NCI-H2029 (cell line): Measurements from ENCODE around the gene PTPRO.

ENCODE experiments used
- DNase-seq: peaks from one replicate; lab custom pipeline; 2025; lab: John Stamatoyannopoulos, UW

The PTPRO gene

DNA sequence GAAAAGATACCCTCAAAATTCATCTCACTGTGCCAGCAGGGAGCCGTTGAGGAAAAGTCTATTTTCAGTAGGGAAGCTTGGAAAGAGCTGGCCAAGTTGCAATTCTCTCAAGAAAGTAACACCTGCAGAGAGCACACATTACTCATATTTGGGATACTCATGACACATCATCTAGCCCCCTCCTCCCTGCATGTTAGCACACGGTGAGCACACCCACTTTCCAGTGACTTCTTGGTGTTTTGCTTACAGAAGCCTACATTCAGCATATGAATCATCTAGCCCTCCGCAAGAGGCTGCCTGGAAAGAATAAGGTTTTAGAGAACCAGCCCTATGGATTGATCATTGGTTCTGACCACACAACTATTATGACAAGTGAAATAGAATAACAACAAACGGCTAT lies 124.5 kb downstream of the PTPRO start:
- DNase-seq = no peak

- DNase-seq = no peak
Measured at GRCh38 chr12:15453613-15454012, 131.3 kb downstream of the PTPRO start.

GRCh38 chr12:15458008-15458407 lies 135.7 kb downstream of the PTPRO start:
- DNase-seq = no peak

GRCh38 chr12:15468911-15469310 lies 146.6 kb downstream of the PTPRO start:
- no peak for DNase-seq

- DNase-seq = no peak
Measured at GRCh38 chr12:15469356-15469755, 147.0 kb downstream of the PTPRO start.

DNA sequence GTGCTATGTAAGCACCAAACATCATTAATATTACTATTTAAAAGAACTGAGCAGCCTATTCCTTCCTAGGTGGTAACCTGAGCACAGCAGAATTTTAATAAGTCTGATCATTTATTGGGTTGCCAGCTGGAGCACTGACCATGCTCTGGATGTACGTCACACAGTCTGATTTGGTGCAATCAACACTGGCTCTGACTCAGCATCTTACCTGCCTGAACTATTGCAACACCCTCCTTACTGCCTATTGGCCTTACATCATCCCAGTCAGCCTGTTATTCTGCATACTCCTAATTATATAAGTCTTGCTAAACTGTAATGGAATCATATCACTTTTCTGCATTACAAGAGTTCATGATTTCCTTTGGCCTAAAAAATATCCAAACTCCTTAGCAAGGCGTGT lies 149.7 kb downstream of the PTPRO start:
- no peak for DNase-seq

DNA sequence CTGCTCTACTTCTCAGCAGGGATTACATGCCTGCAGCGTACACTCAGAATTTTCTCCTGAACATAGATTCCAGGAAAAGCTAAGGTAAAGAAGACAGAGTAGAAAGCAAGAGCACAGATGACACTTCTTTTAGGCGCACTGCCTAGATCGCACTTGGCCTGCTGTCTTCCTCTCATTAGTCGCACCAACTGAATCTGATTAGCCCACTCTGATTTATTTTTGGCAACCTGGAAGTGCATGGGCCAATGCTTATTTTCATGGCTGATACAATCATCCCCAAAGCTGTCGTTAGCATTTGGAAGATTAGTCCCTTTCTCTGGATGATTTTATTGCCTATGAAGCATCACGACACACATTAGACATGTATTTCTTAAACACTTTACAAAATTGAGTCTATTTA lies 152.5 kb downstream of the PTPRO start:
- DNase-seq = no peak

GRCh38 chr12:15477761-15478160 lies 155.5 kb downstream of the PTPRO start:
- no peak for DNase-seq

- no peak for DNase-seq
Measured at GRCh38 chr12:15481846-15482245, 159.5 kb downstream of the PTPRO start.

DNA sequence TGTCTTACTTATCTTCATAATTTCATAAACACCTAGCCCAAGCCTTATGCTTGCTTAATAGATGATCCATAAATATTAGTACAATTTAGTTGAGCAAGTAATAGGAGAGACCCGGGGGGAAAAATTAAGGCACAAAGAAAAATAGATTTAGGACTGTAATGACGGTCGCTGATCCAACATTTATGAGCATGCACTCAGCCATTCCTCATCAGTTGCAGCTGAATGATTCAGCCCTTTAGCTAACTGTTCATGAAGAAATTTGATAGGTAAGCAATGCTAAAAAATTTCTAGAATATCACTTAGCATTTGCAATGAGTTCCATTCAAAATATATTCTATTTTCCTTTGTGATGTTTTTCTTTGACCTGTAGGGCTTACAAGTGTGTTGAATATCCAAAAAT lies 163.2 kb downstream of the PTPRO start:
- DNase-seq = no peak

GRCh38 chr12:15486859-15487258 lies 164.6 kb downstream of the PTPRO start:
- no peak for DNase-seq

DNA sequence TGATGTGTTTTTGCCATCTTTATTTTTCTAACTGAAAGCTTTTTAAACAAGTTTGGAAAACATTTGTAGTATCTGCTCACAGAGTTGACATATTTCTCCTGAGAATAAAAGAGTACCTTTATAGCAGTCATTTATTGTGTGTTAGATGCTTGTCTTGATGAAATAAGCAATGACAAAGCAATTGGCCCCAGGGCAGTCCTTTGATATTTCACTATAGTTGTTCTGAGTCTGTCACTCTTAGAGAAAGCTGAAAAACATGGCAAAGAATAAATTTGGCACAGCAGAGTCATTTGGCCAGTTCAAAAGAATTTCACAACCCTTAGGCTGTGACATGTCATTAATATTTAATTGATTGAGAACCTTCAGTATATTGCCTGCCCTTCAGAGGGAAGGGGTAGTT lies 166.2 kb downstream of the PTPRO start:
- DNase-seq = no peak

- no peak for DNase-seq
Measured at GRCh38 chr12:15494329-15495046, 172.2 kb downstream of the PTPRO start.

DNA sequence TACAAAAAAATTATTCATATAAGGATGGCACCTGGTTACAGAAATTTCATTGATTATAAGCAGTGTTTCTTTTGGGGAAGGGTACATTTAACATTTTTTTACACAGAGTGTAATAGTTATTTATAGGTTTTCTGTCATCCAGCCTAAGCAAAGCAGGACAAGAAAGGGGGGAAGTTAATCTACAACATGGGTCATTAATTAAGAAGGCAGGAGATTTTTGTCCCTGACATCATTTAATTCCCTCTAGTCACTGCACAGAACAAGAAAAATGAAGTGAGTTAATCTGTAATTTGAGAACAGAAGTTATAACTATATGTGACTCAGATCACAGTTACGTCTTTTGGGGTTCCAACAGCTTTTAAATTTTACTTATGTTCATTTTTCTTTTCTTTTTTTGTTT lies 173.4 kb downstream of the PTPRO start:
- DNase-seq = no peak

- no peak for DNase-seq
Measured at GRCh38 chr12:15496738-15497137, 174.4 kb downstream of the PTPRO start.

- no peak for DNase-seq
Measured at GRCh38 chr12:15497671-15498292, 175.5 kb downstream of the PTPRO start.

GRCh38 chr12:15502211-15502610 lies 179.9 kb downstream of the PTPRO start:
- DNase-seq = no peak

DNA sequence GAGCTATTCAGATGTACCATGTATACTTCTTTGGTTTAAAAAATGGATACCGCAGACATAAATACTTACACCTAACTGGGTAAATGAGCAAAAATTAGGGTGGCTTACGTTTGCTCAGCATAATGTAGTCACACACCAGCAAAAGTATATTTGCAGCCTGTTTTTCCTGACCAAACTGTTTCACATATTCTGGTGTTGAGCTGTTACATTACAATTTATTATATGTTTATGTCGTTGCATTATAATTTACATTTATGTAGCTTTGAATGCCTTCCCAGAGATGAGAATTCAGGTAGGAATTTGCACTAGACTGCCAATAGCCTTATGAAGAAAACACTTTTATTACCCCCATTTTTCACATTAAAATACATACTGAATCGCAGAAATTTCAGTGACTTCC lies 183.3 kb downstream of the PTPRO start:
- DNase-seq = no peak

DNA sequence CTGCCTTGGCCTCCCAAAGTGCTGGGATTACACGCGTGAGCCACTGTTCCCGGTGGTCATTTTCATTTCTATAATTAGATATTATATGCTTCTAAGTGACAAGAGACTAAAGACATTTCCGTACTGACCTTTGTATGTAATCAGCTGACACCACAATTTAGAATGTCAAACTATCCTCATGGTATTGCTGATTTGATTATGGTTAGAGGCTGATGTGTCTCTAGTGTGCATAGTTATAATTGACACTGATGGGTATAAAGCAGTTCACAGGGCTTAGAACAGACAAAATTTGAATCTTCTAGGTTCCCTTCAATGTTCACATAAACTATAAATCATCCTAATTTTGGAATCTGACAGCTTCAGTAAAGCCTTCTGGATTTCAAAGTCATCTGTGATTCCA lies 192.7 kb downstream of the PTPRO start:
- no peak for DNase-seq

- no peak for DNase-seq
Measured at GRCh38 chr12:15520083-15520482, 197.8 kb downstream of the PTPRO start.

DNA sequence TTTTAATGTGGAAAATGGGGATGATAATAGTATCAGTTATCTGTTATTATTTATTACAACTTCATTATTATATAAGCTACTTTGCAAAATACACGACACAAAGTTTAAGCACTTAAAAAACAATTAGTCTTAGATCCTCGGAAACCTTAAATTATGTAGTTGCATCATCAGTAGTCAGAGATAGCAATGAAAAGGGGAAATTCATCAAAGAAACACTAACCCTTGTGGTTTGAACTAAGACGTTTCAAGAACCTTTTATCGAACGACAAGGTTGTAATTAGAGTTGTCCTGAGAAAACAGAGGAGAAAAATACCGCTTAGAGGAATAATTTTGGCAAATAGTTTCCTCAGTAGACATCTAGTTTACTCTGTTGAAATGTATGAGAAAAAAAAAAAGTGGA lies 198.5 kb downstream of the PTPRO start:
- DNase-seq = no peak

- peak; percentile 18 for DNase-seq
Measured at GRCh38 chr12:15522574-15523187, 200.4 kb downstream of the PTPRO start.

DNA sequence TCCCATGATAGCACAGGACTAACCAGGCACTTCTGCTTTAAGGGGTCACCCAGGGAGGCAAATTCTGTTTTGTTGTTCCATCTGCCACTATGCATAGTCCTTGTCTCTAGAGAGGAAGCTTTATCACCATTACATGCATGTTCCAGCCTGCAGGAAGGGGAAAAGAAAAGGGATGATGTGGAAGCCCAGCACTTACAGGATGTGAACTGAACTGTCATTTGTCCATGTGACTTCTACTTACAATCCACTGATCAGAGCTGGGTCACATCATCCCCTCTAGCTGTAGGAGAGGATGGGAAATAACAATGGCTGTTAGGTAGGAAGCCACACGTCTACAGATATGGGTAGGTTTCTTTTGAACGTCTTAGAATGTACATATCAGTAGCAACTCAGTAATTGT lies 203.1 kb downstream of the PTPRO start:
- no peak for DNase-seq

- DNase-seq = no peak
Measured at GRCh38 chr12:15526033-15526432, 203.7 kb downstream of the PTPRO start.
